Measurements from ENCODE around the gene HOXB7.
A peak's percentile ranks its signal among the peaks of the same experiment; 100 is the strongest.

The HOXB7 gene

DNA sequence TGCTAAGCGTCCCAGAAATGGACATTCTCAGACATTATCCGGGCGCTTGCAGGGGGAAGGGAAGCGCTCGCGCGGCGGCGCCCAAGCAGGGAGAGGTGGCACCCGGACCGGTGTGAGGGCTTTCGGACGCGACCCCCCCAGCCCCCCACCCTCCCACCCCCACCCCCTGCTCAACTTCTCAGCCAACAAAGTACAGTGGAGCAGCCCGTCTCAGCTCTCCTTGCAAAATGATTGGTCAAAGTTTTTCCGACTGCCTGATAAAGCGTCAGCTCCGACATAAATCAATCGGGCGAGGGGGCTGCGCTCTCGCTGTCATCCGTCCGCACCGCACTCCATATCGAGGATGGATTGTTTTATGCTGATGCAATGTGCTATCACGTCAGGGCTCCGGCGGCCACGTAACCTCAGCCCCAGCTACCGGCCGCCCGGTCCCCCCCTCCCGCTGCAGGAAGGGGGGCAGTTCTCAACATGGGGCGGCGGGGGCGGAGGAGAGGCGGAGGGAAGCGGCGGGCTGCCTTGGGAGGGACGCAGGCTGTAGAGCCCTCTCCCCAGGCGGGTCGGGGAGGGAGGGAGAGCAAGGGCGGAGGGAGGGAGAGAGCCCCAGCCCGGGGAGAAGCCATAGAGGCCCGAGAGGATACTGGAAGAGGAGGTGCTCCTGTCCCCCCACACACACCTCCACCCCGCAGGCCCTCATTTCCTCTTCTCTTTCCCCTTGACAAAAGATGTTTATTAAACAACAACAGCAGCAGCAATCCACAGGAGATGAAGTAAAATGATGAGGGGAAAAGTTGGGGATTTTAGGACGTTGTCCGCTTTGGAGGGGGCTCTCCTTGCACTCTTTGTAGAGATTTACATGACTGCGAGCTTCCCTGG, 15.7 kb upstream of the HOXB7 start, which contains the start of gene HOXB9:
HOXB9 (minus strand) TSS at position 114 of the 873 bp plus-strand sequence; CDS start at position 25, 89 bp downstream.
- TF ChIP-seq, protein P1, sequence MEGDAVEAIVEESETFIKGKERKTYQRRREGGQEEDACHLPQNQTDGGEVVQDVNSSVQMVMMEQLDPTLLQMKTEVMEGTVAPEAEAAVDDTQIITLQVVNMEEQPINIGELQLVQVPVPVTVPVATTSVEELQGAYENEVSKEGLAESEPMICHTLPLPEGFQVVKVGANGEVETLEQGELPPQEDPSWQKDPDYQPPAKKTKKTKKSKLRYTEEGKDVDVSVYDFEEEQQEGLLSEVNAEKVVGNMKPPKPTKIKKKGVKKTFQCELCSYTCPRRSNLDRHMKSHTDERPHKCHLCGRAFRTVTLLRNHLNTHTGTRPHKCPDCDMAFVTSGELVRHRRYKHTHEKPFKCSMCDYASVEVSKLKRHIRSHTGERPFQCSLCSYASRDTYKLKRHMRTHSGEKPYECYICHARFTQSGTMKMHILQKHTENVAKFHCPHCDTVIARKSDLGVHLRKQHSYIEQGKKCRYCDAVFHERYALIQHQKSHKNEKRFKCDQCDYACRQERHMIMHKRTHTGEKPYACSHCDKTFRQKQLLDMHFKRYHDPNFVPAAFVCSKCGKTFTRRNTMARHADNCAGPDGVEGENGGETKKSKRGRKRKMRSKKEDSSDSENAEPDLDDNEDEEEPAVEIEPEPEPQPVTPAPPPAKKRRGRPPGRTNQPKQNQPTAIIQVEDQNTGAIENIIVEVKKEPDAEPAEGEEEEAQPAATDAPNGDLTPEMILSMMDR (IDR thresholded peaks at IDR 0.05; ENCODE audit: control insufficient read depth, extremely low read depth, insufficient read depth), result no peak
- DNase-seq (ENCODE audit: low read depth), result no peak
- H3K4me3 ChIP-seq (ENCODE audit: low read depth, low read length), result peak within 1 kb of the TSS; percentile 46

DNA sequence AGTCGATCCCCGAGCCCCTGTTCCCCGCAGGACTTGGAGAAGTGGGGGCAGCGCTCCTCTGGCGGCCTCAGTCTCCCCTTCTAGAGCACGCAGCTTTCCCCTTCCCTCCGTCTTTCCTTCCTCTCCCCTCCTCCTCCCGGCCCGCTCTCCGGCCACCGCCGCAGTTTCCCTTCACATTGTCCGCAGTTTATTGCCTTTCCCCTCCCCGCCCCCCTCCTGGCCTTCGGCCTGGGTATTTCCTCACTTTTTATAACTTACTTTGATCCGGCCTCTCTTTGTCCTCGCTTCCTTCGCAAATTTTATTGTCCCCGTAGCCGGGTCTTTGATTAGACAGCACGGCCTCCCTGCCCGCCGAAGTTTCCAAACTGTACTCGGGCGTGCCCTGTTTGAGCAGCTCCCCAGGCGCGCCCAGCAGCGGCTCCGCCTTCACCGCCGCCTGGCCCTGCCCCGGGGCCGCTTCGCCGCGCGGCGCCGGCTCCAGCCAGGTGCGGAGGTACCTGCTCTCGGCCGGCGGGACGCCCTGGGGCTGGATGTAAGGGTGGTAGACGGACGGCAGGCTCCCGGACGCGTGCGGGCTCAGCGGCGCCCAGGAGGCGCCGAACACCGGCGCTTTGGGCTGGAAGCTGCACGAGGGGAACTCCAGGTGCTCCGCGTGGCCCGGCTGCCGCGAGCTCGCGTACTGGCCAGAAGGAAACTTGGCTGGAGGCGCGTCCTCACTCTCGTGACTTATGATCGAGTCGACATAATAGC, 14.9 kb upstream of the HOXB7 start:
- TF ChIP-seq, protein P1 (IDR thresholded peaks at IDR 0.05; ENCODE audit: control insufficient read depth, extremely low read depth, insufficient read depth), result no peak
- DNase-seq (ENCODE audit: low read depth), result peak; percentile 15
- H3K4me3 ChIP-seq (ENCODE audit: low read depth, low read length), result peak overlapping the region; percentile 46

DNA sequence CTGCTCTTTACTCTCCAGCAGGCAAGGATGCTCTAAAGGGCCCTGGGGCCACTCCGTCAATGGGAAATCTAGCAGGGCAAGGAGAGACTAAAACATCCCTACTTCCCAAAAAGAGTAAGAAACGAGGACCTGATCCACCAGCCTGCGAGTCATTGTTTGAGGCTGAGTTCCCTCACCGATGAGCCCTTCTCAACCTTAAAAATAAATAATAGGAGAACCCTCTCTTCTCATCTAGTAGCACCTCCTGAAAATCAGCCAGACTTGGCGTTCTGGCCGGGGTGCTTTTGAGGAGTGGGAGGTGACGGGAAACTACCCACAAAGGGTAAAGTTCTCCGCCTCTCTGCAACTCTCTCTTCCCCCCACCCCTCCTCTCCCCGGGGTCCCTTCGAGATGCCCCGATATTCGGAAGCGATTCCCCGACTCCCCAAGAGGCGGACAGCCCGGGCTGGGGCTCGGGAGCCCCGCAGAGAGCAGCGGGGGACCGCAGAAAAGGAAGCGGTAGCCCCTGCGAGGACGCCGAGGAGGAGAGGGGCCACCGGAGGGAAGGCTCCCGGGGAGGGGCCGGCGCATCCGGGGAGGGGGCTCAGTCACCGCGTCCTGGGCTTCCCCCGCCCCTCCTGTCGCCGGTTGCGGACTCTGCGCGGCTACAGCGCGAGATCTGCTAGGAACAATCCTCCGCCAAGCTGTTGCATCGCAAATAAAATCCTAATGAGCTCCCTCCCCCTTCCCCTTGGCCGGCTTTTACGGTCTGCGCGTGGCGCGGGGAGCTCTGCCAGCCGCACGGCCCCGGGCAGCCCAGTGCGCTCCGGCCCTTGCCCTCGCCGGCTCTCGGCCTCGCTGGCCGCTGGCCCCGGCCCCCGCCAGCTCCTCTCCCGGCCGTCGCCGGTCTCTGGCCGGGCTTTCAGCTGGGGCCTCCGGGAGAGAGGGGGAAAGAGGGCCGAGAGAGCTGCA, 14.0 kb upstream of the HOXB7 start:
- peak overlapping the region; percentile 46 for H3K4me3 ChIP-seq (ENCODE audit: low read depth, low read length)
- TF ChIP-seq, protein P1 (IDR thresholded peaks at IDR 0.05; ENCODE audit: control insufficient read depth, extremely low read depth, insufficient read depth), result 0 out of 2 replicates have a peak, but pooled peaks have one; percentile 2
- peak; percentile 31 for DNase-seq (ENCODE audit: low read depth)

DNA sequence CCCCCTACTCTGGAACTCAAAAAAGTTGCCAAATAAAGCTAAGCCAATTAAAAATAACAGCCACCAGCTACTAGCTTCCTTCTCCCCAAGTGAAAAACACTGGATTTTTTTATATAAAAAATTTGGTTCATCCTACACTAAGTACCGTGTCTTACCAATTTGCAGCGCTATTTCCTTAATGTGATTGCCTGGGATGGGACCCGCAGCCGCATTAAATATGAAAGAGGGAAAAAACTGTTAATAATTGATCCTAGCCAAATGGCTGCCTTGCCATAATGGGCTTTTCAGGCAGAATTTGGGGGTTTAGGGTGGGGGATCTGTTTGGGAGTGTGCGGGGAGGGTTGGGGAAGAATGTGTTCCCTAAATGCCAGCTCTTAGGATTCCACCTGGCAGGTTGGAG, 13.3 kb upstream of the HOXB7 start:
- H3K4me3 ChIP-seq (ENCODE audit: low read depth, low read length), result no peak overlapping the region
- TF ChIP-seq, protein P1 (IDR thresholded peaks at IDR 0.05; ENCODE audit: control insufficient read depth, extremely low read depth, insufficient read depth), result no peak
- no peak for DNase-seq (ENCODE audit: low read depth)

DNA sequence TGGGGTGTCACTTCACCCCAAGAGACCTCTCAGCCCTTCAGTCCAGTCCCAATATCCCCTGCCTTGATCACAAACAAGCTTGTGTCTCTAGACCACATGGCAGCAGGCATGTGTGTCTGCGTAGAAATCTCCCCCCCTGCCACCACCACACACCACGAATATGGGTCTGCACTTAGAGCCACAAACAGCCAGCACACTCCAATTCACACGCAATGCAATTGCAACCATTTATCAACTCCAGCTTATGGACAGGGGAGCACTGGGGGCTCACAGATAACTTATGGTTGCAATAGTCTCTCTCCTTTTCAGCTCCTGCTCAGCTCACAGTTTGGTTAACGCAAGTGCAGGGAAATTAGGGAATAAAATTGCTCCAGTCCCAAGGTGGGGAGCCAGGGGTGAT, 12.8 kb upstream of the HOXB7 start:
- TF ChIP-seq, protein P1 (IDR thresholded peaks at IDR 0.05; ENCODE audit: control insufficient read depth, extremely low read depth, insufficient read depth), result no peak
- no peak for DNase-seq (ENCODE audit: low read depth)
- H3K4me3 ChIP-seq (ENCODE audit: low read depth, low read length), result no peak overlapping the region

DNA sequence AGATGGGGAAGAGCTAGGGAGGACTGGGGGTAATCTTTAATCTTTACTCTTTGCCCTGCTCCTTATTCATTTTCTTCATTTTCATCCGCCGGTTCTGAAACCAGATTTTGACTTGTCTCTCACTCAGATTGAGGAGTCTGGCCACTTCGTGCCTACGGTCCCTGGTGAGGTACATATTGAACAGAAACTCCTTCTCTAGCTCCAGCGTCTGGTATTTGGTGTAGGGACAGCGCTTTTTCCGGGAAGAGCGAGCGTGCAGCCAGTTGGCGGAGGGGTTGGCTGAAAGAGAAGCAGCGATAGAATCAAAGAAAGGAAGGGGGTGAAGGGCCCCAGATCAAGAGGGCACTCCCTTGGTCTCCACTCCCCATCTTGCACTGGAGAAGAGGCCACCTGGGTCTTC, 12.0 kb upstream of the HOXB7 start:
- H3K4me3 ChIP-seq (ENCODE audit: low read depth, low read length), result no peak overlapping the region
- no peak for DNase-seq (ENCODE audit: low read depth)
- TF ChIP-seq, protein P1 (IDR thresholded peaks at IDR 0.05; ENCODE audit: control insufficient read depth, extremely low read depth, insufficient read depth), result no peak
